GM23338 (cell line): ENCODE data around the gene TUBB4A. TPM values are rescaled to one million over a fixed set of nuclear protein-coding genes. Genes with fewer than 3 reads are reported as not detected.

ENCODE experiments used
- ATAC-seq: fragments of 200-7000 bp; cut with Tn5 transposase; 3 replicates; pipeline ENCODE4 v1.9.1; 2020
- DNase-seq: peaks from one replicate; pipeline ENCODE4 v3.0.0-alpha.2; 2015; ENCODE audit warnings: low spot score
- H2AFZ ChIP-seq: fragments of 200-600 bp; sonication (generic); 2 replicates; pipeline ENCODE4 v1.8.0; 2016; ENCODE audit warnings: antibody characterized with exemption, mild to moderate bottlenecking, moderate library complexity
- H3F3A ChIP-seq: fragments of 200-600 bp; sonication (generic); replicated peaks from 2 replicates; pipeline ENCODE4 v1.8.0; 2017; ENCODE audit warnings: antibody characterized with exemption, mixed run types, low read depth
- H3K27ac ChIP-seq: fragments of 200-600 bp; sonication (generic); 2 replicates; pipeline ENCODE4 v1.6.1; 2016; ENCODE audit warnings: low read depth
- H3K27me3 ChIP-seq: fragments of 200-600 bp; sonication (generic); 2 replicates; pipeline ENCODE4 v1.8.0; 2016; ENCODE audit warnings: mild to moderate bottlenecking, mixed run types, moderate library complexity; ENCODE audit not compliant: insufficient read depth
- H3K36me3 ChIP-seq: fragments of 200-600 bp; sonication (generic); 2 replicates; pipeline ENCODE4 v1.8.0; 2016; ENCODE audit warnings: mild to moderate bottlenecking; ENCODE audit not compliant: insufficient read depth
- H3K4me1 ChIP-seq: fragments of 200-600 bp; sonication (generic); 2 replicates; pipeline ENCODE4 v1.8.0; 2016; ENCODE audit warnings: mild to moderate bottlenecking, moderate library complexity; ENCODE audit not compliant: insufficient read depth
- H3K4me2 ChIP-seq: fragments of 200-600 bp; sonication (generic); 2 replicates; pipeline ENCODE4 v1.7.1; 2017; ENCODE audit warnings: mixed run types
- H3K4me3 ChIP-seq: fragments of 200-600 bp; sonication (generic); 2 replicates; pipeline ENCODE4 v1.6.1; 2016; ENCODE audit warnings: mixed run types
- H3K79me2 ChIP-seq: fragments of 200-600 bp; sonication (generic); replicated peaks from 2 replicates; pipeline ENCODE4 v1.8.0; 2017; ENCODE audit warnings: mild to moderate bottlenecking; ENCODE audit not compliant: insufficient read depth
- H3K9me2 ChIP-seq: fragments of 200-600 bp; sonication (generic); 2 replicates; pipeline ENCODE4 v1.8.0; 2017; ENCODE audit not compliant: insufficient read depth
- H4K20me1 ChIP-seq: fragments of 200-600 bp; sonication (generic); replicated peaks from 2 replicates; pipeline ENCODE4 v1.8.0; 2017; ENCODE audit warnings: mild to moderate bottlenecking; ENCODE audit not compliant: insufficient read depth
- H3K27ac Mint-ChIP-seq: 2 replicates; pipeline ENCODE4 v1.8.0; 2020; ENCODE audit warnings: inconsistent platforms, mild to moderate bottlenecking, moderate library complexity, mixed read lengths
- H3K27me3 Mint-ChIP-seq: 3 replicates; pipeline ENCODE4 v1.8.0; 2022; ENCODE audit warnings: low read depth, mild to moderate bottlenecking, moderate library complexity, mixed read lengths, inconsistent platforms; ENCODE audit not compliant: insufficient read depth, poor library complexity
- H3K36me3 Mint-ChIP-seq: 3 replicates; pipeline ENCODE4 v1.8.0; 2021; ENCODE audit warnings: low read depth, mild to moderate bottlenecking, inconsistent platforms, moderate library complexity, mixed read lengths
- H3K4me1 Mint-ChIP-seq: 3 replicates; pipeline ENCODE4 v1.8.0; 2020; ENCODE audit warnings: mild to moderate bottlenecking, inconsistent platforms, mixed read lengths
- H3K4me3 Mint-ChIP-seq: 3 replicates; pipeline ENCODE4 v1.8.0; 2021; ENCODE audit warnings: moderate library complexity, mild to moderate bottlenecking, inconsistent platforms, mixed read lengths
- H3K9me3 Mint-ChIP-seq: 3 replicates; pipeline ENCODE4 v1.8.0; 2020; ENCODE audit warnings: moderate library complexity, mild to moderate bottlenecking, inconsistent platforms, mixed read lengths
- CREB1 ChIP-seq: fragments of 250-450 bp; sonication (Bioruptor Pico); IDR thresholded peaks from 2 replicates; pipeline ENCODE4 v1.5.0; 2020; ENCODE audit warnings: low read depth, mild to moderate bottlenecking, moderate library complexity
- EZH2 ChIP-seq: fragments of 200-600 bp; sonication (generic); IDR thresholded peaks from one replicate; pipeline ENCODE4 v1.8.0; 2017; ENCODE audit warnings: antibody characterized with exemption, mild to moderate bottlenecking, low read depth; ENCODE audit not compliant: unreplicated experiment
- EZH2phosphoT487 ChIP-seq: fragments of 200-600 bp; sonication (generic); IDR thresholded peaks from one replicate; pipeline ENCODE4 v1.8.1; 2018; ENCODE audit warnings: antibody characterized with exemption; ENCODE audit not compliant: unreplicated experiment
- JUNB ChIP-seq: IDR thresholded peaks from one replicate; pipeline ENCODE4 v1.6.1; 2016; ENCODE audit warnings: antibody characterized with exemption; ENCODE audit not compliant: unreplicated experiment
- NANOG ChIP-seq: IDR thresholded peaks from 2 replicates; pipeline ENCODE4 v1.6.1; 2016; ENCODE audit warnings: antibody characterized with exemption, borderline replicate concordance
- POLR2AphosphoS5 ChIP-seq: IDR thresholded peaks from 2 replicates; pipeline ENCODE4 v1.6.1; 2016; ENCODE audit warnings: antibody characterized with exemption, low read depth
- STAT1 ChIP-seq: IDR thresholded peaks from one replicate; pipeline ENCODE4 v1.6.1; 2016; ENCODE audit warnings: antibody characterized with exemption; ENCODE audit not compliant: unreplicated experiment
- ZNF114 ChIP-seq: fragments of 250-450 bp; sonication (Bioruptor Pico); IDR thresholded peaks from 2 replicates; pipeline ENCODE4 v1.5.0; 2020; ENCODE audit warnings: mild to moderate bottlenecking, moderate library complexity
- ZNF331 ChIP-seq: fragments of 250-450 bp; sonication (Bioruptor Pico); IDR thresholded peaks from 2 replicates; pipeline ENCODE4 v1.5.0; 2020; ENCODE audit warnings: low read depth, mild to moderate bottlenecking, moderate library complexity
- polyA plus RNA-seq: library from polyadenylated mRNA; unstranded; fragments of >200 nt; fragmentation: Nextera tagmentation; extraction: Ambion mirVana; gene quantifications from 2 replicates; pipeline ENCODE4 v1.2.1, GENCODE V29; 2016
- total RNA-seq: library from RNA; depleted of rRNA; stranded (reverse); fragments of >200 nt; shearing (Covaris generic); gene quantifications from 2 replicates; pipeline ENCODE4 v1.2.3, GENCODE V29; 2014
- TF ChIP-seq, protein P1 (sequence below): fragments of 250-450 bp; sonication (Bioruptor Pico); IDR thresholded peaks from 2 replicates; pipeline ENCODE4 v1.5.0; 2020; ENCODE audit warnings: mild to moderate bottlenecking, moderate library complexity
- TF ChIP-seq, protein P2 (sequence below): IDR thresholded peaks from one replicate; pipeline ENCODE4 v1.6.1; 2018; ENCODE audit warnings: antibody characterized with exemption; ENCODE audit not compliant: unreplicated experiment
- TF ChIP-seq, protein P3 (sequence below): IDR thresholded peaks from 2 replicates; pipeline ENCODE4 v1.6.1; 2016; ENCODE audit warnings: antibody characterized with exemption
- TF ChIP-seq, protein P4 (sequence below), 2 experiments: fragments of 200-600 bp in 1 of 2; sonication (generic) in 1 of 2; conservative IDR thresholded peaks; 2 replicates each; pipeline versions ENCODE4 v1.5.1 to v1.6.1; 2016 to 2017; ENCODE audit warnings: antibody characterized with exemption in 2 of 2, low read depth in 2 of 2, mild to moderate bottlenecking in 2 of 2, moderate library complexity in 1 of 2

TUBB4A gene
- total and polyA plus RNA-seq, 2 experiments from 2014 or later, result 32.9 to 41.7 TPM

DNA sequence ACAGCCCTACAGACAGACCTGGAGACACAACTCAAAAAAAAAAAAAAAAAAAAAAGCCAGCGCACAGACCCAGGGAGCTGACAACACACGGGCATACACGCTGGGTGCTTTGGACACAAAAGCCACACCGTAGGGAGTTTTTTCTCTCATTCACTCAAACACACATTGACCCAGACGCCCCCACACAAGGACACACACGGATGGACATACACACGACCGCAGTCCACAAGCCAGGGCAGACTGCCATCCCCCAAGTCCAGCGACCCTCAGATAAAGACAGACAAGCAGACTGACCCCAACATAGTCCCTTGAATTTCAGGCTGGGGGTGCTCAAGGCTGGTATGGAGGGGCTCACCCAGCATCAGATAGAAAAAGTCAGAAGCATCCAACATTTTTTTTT lies 12.0 kb upstream of the TUBB4A start:
- no peak overlapping the region for H3K27ac ChIP-seq
- H2AFZ ChIP-seq, result no peak overlapping the region
- no peak overlapping the region for H3K4me2 ChIP-seq
- TF ChIP-seq STAT1 (no peak), NANOG (no peak), EZH2 (no peak), ZNF114 (CRISPR knock-in tag) (no peak), ZNF331 (no peak), CREB1 (no peak), POLR2AphosphoS5 (no peak), EZH2phosphoT487 (no peak), JUNB (no peak)
- TF ChIP-seq, protein P1, sequence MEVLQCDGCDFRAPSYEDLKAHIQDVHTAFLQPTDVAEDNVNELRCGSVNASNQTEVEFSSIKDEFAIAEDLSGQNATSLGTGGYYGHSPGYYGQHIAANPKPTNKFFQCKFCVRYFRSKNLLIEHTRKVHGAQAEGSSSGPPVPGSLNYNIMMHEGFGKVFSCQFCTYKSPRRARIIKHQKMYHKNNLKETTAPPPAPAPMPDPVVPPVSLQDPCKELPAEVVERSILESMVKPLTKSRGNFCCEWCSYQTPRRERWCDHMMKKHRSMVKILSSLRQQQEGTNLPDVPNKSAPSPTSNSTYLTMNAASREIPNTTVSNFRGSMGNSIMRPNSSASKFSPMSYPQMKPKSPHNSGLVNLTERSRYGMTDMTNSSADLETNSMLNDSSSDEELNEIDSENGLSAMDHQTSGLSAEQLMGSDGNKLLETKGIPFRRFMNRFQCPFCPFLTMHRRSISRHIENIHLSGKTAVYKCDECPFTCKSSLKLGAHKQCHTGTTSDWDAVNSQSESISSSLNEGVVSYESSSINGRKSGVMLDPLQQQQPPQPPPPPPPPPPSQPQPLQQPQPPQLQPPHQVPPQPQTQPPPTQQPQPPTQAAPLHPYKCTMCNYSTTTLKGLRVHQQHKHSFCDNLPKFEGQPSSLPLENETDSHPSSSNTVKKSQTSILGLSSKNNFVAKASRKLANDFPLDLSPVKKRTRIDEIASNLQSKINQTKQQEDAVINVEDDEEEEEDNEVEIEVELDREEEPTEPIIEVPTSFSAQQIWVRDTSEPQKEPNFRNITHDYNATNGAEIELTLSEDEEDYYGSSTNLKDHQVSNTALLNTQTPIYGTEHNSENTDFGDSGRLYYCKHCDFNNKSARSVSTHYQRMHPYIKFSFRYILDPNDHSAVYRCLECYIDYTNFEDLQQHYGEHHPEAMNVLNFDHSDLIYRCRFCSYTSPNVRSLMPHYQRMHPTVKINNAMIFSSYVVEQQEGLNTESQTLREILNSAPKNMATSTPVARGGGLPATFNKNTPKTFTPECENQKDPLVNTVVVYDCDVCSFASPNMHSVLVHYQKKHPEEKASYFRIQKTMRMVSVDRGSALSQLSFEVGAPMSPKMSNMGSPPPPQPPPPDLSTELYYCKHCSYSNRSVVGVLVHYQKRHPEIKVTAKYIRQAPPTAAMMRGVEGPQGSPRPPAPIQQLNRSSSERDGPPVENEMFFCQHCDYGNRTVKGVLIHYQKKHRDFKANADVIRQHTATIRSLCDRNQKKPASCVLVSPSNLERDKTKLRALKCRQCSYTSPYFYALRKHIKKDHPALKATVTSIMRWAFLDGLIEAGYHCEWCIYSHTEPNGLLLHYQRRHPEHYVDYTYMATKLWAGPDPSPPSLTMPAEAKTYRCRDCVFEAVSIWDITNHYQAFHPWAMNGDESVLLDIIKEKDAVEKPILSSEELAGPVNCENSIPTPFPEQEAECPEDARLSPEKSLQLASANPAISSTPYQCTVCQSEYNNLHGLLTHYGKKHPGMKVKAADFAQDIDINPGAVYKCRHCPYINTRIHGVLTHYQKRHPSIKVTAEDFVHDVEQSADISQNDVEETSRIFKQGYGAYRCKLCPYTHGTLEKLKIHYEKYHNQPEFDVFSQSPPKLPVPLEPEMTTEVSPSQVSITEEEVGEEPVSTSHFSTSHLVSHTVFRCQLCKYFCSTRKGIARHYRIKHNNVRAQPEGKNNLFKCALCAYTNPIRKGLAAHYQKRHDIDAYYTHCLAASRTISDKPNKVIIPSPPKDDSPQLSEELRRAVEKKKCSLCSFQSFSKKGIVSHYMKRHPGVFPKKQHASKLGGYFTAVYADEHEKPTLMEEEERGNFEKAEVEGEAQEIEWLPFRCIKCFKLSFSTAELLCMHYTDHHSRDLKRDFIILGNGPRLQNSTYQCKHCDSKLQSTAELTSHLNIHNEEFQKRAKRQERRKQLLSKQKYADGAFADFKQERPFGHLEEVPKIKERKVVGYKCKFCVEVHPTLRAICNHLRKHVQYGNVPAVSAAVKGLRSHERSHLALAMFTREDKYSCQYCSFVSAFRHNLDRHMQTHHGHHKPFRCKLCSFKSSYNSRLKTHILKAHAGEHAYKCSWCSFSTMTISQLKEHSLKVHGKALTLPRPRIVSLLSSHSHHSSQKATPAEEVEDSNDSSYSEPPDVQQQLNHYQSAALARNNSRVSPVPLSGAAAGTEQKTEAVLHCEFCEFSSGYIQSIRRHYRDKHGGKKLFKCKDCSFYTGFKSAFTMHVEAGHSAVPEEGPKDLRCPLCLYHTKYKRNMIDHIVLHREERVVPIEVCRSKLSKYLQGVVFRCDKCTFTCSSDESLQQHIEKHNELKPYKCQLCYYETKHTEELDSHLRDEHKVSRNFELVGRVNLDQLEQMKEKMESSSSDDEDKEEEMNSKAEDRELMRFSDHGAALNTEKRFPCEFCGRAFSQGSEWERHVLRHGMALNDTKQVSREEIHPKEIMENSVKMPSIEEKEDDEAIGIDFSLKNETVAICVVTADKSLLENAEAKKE, result no peak
- TF ChIP-seq, protein P2, sequence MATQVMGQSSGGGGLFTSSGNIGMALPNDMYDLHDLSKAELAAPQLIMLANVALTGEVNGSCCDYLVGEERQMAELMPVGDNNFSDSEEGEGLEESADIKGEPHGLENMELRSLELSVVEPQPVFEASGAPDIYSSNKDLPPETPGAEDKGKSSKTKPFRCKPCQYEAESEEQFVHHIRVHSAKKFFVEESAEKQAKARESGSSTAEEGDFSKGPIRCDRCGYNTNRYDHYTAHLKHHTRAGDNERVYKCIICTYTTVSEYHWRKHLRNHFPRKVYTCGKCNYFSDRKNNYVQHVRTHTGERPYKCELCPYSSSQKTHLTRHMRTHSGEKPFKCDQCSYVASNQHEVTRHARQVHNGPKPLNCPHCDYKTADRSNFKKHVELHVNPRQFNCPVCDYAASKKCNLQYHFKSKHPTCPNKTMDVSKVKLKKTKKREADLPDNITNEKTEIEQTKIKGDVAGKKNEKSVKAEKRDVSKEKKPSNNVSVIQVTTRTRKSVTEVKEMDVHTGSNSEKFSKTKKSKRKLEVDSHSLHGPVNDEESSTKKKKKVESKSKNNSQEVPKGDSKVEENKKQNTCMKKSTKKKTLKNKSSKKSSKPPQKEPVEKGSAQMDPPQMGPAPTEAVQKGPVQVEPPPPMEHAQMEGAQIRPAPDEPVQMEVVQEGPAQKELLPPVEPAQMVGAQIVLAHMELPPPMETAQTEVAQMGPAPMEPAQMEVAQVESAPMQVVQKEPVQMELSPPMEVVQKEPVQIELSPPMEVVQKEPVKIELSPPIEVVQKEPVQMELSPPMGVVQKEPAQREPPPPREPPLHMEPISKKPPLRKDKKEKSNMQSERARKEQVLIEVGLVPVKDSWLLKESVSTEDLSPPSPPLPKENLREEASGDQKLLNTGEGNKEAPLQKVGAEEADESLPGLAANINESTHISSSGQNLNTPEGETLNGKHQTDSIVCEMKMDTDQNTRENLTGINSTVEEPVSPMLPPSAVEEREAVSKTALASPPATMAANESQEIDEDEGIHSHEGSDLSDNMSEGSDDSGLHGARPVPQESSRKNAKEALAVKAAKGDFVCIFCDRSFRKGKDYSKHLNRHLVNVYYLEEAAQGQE, result no peak
- TF ChIP-seq, protein P3, sequence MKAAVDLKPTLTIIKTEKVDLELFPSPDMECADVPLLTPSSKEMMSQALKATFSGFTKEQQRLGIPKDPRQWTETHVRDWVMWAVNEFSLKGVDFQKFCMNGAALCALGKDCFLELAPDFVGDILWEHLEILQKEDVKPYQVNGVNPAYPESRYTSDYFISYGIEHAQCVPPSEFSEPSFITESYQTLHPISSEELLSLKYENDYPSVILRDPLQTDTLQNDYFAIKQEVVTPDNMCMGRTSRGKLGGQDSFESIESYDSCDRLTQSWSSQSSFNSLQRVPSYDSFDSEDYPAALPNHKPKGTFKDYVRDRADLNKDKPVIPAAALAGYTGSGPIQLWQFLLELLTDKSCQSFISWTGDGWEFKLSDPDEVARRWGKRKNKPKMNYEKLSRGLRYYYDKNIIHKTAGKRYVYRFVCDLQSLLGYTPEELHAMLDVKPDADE, result no peak
- TF ChIP-seq, protein P4, sequence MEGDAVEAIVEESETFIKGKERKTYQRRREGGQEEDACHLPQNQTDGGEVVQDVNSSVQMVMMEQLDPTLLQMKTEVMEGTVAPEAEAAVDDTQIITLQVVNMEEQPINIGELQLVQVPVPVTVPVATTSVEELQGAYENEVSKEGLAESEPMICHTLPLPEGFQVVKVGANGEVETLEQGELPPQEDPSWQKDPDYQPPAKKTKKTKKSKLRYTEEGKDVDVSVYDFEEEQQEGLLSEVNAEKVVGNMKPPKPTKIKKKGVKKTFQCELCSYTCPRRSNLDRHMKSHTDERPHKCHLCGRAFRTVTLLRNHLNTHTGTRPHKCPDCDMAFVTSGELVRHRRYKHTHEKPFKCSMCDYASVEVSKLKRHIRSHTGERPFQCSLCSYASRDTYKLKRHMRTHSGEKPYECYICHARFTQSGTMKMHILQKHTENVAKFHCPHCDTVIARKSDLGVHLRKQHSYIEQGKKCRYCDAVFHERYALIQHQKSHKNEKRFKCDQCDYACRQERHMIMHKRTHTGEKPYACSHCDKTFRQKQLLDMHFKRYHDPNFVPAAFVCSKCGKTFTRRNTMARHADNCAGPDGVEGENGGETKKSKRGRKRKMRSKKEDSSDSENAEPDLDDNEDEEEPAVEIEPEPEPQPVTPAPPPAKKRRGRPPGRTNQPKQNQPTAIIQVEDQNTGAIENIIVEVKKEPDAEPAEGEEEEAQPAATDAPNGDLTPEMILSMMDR (conservative IDR thresholded peaks at IDR 0.05; ENCODE audit: low read depth in 2 of 2), result no peak
- no peaks in the 10 kb centered on the region for H3K4me1 ChIP-seq
- H3F3A ChIP-seq, result no peaks in the 10 kb centered on the region
- no peaks in the 10 kb centered on the region; the same call in 2 of the 3 replicates for H3K36me3 Mint-ChIP-seq
- H3K9me2 ChIP-seq, result no peaks in the 10 kb centered on the region
- peaks cover 4% of the 10 kb centered on the region for H3K9me3 Mint-ChIP-seq
- no peak overlapping the region for H3K4me3 ChIP-seq
- no peaks in the 10 kb centered on the region for H3K79me2 ChIP-seq
- ATAC-seq (no peak), DNase-seq (no peak)
- no peaks in the 10 kb centered on the region for H4K20me1 ChIP-seq
- H3K4me3 Mint-ChIP-seq, result no peak overlapping the region
- peaks cover 3% of the 10 kb centered on the region for H3K4me1 Mint-ChIP-seq
- no peak overlapping the region for H3K27ac Mint-ChIP-seq
- H3K36me3 ChIP-seq, result no peaks in the 10 kb centered on the region
- no peaks in the 10 kb centered on the region for H3K27me3 ChIP-seq
- H3K27me3 Mint-ChIP-seq, result peaks cover 13% of the 10 kb centered on the region
